Measurements from ENCODE around the gene PRR15.
"Not testable (repeated sequence)": the region's sequence is repeated elsewhere in the genome, so short reads cannot be mapped to it uniquely, and the experiment has no call there.

The PRR15 gene

GRCh38 chr7:29563590-29564495 is at the start of gene PRR15:
PRR15 (plus strand) TSS chr7:29563835; CDS start chr7:29566330, 2,495 bp downstream.
- no peak for DNase-seq (ENCODE audit: low read depth in 2 of 2)

- no peak for DNase-seq (ENCODE audit: low read depth in 2 of 2)
These were observed 47.1 kb upstream of the PRR15 start for GRCh38 chr7:29516491-29516890.

GRCh38 chr7:29518616-29519015 is 45.0 kb upstream of the PRR15 start:
- DNase-seq (ENCODE audit: low read depth in 2 of 2): no peak

- DNase-seq (ENCODE audit: low read depth in 2 of 2): no peak
These were observed 39.9 kb upstream of the PRR15 start for GRCh38 chr7:29523728-29524127.

GRCh38 chr7:29527505-29528108 is 36.0 kb upstream of the PRR15 start:
- no peak for DNase-seq (ENCODE audit: low read depth in 2 of 2)

GRCh38 chr7:29528526-29528925 is 35.1 kb upstream of the PRR15 start:
- not testable (repeated sequence) for DNase-seq (ENCODE audit: low read depth in 2 of 2)

- no peak for DNase-seq (ENCODE audit: low read depth in 2 of 2)
These were observed 25.2 kb upstream of the PRR15 start for GRCh38 chr7:29538389-29538788.

GRCh38 chr7:29539471-29539870 is 24.2 kb upstream of the PRR15 start:
- no peak for DNase-seq (ENCODE audit: low read depth in 2 of 2)

- no peak for DNase-seq (ENCODE audit: low read depth in 2 of 2)
These were observed 16.2 kb upstream of the PRR15 start for GRCh38 chr7:29547421-29547820.

GRCh38 chr7:29548823-29549222 is 14.8 kb upstream of the PRR15 start:
- no peak for DNase-seq (ENCODE audit: low read depth in 2 of 2)

GRCh38 chr7:29552392-29552791 is 11.2 kb upstream of the PRR15 start:
- DNase-seq (ENCODE audit: low read depth in 2 of 2): no peak

- DNase-seq (ENCODE audit: low read depth in 2 of 2): no peak
These were observed 8.6 kb upstream of the PRR15 start for GRCh38 chr7:29555061-29555460.

- DNase-seq (ENCODE audit: low read depth in 2 of 2): no peak
These were observed 7.0 kb upstream of the PRR15 start for GRCh38 chr7:29556405-29557195.

- no peak for DNase-seq (ENCODE audit: low read depth in 2 of 2)
These were observed 5.7 kb upstream of the PRR15 start for GRCh38 chr7:29557954-29558353.

- no peak for DNase-seq (ENCODE audit: low read depth in 2 of 2)
These were observed 2.4 kb upstream of the PRR15 start for GRCh38 chr7:29561271-29561670.

- DNase-seq (ENCODE audit: low read depth in 2 of 2): no peak
These were observed 1.3 kb upstream of the PRR15 start for GRCh38 chr7:29562307-29562706.

GRCh38 chr7:29564496-29565223 is 1.0 kb downstream of the PRR15 start:
- DNase-seq (ENCODE audit: low read depth in 2 of 2): peak in 1 of 2 experiments; percentile 7

GRCh38 chr7:29565224-29565630 is 1.6 kb downstream of the PRR15 start:
- no peak for DNase-seq (ENCODE audit: low read depth in 2 of 2)

- no peak for DNase-seq (ENCODE audit: low read depth in 2 of 2)
These were observed 2.0 kb downstream of the PRR15 start for GRCh38 chr7:29565634-29565981.

- DNase-seq (ENCODE audit: low read depth in 2 of 2): no peak
These were observed 2.5 kb downstream of the PRR15 start for GRCh38 chr7:29565982-29566746.

GRCh38 chr7:29567174-29567573 is 3.5 kb downstream of the PRR15 start:
- no peak for DNase-seq (ENCODE audit: low read depth in 2 of 2)
